Activated T-cell treated with anti-CD3 and anti-CD28 coated beads for 1 hour (primary cell): ENCODE measurements around the gene PHOSPHO1.
A peak's percentile ranks its signal among the peaks of the same experiment; 100 is the strongest.
"Not testable (repeated sequence)": the region's sequence is repeated elsewhere in the genome, so short reads cannot be mapped to it uniquely, and the experiment has no call there.

ENCODE experiments used
- DNase-seq: peaks from one replicate; pipeline ENCODE4 v3.0.0-alpha.2; 2020; ENCODE audit warnings: low read depth

Gene PHOSPHO1, protein sequence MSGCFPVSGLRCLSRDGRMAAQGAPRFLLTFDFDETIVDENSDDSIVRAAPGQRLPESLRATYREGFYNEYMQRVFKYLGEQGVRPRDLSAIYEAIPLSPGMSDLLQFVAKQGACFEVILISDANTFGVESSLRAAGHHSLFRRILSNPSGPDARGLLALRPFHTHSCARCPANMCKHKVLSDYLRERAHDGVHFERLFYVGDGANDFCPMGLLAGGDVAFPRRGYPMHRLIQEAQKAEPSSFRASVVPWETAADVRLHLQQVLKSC

GRCh38 chr17:49230636-49231562 lies at the start of gene PHOSPHO1:
PHOSPHO1 (minus strand) TSS chr17:49230787; CDS start chr17:49226691, 4,096 bp downstream.
- peak; percentile 79 for DNase-seq

- DNase-seq, result no peak
Observed at GRCh38 chr17:49280061-49280460, 49.5 kb upstream of the PHOSPHO1 start.

DNA sequence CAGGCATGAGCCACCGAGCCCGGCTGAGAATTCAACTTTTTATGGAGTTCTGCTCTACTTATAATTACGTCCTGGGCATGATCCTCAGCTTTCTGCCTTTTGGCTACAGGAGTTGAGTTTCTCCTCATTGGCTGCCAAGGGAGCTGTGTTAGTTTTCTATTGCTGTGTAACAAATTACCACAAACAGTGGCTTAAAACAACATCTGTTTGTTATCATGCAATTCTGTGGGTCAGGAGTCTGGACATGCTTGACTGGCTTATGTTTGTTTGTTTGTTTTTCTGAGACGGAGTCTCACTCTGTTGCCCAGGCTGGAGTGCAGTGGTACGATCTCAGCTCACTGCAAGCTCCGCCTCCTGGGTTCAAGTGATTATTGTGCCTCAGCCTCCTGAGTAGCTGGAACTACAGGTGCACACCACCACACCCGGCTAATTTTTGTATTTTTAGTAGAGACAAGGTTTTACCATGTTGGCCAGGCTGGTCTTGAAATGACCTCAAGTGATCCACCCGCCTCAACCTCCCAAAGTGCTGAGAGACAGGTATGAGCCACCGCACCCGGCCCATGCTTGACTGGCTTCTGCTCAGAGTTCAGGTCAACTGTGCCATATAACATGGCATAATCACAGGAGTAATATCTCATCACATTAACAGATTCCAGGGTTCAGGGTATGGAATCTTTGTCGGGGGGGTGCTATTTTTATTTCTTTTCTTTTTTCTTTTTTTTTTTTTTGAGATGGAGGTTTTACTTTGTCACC lies 48.9 kb upstream of the PHOSPHO1 start:
- DNase-seq, result not testable (repeated sequence)

DNA sequence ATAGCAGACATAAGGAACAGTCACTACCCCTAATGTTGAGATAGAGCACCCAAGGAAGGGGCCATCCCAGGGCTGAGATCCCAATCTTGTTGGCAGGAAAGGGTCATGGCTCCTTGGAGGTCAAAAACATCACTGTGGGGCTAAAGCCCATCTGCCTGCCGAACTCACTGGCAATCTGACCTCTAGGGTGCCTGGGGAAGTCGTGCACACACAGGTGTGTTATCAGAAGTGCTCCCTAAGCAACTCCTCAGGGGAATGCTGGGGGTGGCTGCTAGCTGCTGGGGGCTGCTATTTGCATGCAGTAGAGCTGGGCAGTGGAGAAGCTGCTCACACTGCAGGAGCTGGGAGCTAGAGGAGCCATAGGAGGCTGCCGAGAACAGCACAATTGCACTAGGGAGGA lies 47.5 kb upstream of the PHOSPHO1 start:
- DNase-seq, result no peak

GRCh38 chr17:49277638-49278037 lies 47.1 kb upstream of the PHOSPHO1 start:
- DNase-seq, result no peak

GRCh38 chr17:49275981-49276380 lies 45.4 kb upstream of the PHOSPHO1 start:
- DNase-seq, result not testable (repeated sequence)

- DNase-seq, result no peak
Observed at GRCh38 chr17:49269356-49269755, 38.8 kb upstream of the PHOSPHO1 start.

DNA sequence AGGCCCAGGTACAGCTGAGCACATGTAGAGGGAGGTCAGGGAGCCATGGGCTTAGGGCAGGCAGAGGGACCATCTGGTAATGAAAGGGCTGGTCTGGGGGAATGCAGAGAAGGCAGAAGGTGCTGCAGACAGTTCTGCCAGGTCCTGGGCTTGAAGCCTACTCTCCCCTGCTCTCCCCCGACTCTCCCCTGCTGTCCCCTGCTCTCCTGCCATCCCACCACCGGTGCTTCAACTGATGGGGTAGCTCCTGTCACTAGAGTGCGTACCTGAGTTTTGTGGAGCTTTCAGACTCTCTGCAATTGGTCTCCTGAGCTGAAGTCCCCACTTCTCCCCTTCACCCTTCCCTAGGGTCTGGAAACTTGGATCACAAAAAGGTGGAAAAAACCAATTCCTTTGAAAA lies 37.3 kb upstream of the PHOSPHO1 start:
- no peak for DNase-seq

DNA sequence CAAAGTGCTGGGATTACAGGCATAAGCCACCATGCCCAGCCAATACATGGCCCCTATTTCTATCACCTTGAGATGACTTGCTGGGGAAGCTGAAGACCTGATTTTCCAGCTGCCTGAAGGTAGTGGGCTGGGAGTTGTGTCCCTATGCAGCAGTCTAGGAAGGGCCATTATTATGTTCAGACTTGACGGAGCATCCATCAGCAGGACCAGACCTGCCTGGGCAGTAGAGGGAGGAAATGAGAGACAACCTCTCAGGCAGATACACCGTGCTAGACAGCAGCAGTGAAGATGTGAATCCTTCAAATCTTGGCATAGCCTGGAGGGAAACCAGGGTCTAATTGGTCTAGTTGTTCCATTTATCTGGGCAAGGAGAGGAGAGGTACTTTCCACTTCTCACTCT lies 35.6 kb upstream of the PHOSPHO1 start:
- DNase-seq, result no peak

- DNase-seq, result not testable (repeated sequence)
Observed at GRCh38 chr17:49261540-49261939, 31.0 kb upstream of the PHOSPHO1 start.

DNA sequence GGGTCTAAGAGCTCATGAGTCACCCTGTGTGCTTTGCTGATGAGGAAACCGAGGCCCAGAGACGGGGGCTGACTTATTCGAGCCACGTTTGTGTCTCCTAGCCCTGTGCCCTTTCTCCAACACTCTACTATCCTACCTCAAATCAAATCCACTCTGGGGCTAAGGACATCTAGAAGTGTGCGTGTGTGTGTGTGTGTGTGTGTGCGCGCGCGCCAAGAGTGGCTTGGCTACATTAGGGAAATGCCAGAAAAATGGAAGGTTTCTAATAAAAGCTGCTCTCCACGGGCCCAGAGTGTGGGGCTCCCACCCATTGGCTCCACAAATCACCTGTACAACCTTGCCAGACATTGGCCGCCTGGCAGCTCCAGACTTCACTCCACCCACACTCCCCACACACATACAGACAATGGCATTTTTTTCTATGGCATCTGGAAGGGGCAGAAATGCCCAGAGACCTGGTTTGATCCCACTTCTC lies 30.3 kb upstream of the PHOSPHO1 start:
- DNase-seq, result no peak

GRCh38 chr17:49260011-49260816 lies 29.6 kb upstream of the PHOSPHO1 start:
- DNase-seq, result peak; percentile 20

DNA sequence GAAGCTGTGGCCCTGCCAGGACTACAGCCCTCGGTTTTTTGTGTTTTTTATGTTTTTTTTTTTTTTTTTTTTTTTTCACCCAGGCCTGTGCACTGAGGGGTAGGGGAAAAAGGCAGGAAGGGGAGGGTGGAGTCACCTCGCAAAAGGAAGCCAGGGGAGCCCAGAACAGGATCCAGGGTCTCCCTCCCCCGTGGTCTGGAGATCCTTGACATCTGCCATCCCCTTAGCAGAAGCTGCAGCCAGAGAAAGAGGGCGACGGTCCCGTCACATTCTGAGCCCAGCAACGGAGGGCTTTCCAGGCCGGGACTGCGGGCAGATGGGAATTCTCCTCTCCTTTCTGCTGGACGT lies 29.1 kb upstream of the PHOSPHO1 start:
- DNase-seq, result no peak

DNA sequence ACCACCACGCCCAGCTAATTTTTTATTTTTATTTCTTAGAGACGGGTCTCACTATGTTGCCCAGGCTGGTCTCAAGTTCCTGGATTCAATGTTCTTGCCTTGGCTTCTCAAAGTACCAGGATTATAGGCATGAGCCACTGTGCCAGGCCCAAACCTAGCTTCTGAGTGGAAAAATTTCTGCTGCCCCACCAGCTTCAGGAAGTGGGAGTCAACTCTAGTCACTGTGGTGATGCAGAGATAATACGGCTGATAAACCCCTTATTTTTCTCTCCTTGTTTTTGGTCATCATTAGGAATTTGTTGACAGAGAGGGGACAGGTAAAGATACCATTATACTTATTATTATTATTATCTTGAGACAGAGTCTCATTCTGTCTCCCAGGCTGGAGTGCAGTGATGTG lies 27.8 kb upstream of the PHOSPHO1 start:
- DNase-seq, result no peak

DNA sequence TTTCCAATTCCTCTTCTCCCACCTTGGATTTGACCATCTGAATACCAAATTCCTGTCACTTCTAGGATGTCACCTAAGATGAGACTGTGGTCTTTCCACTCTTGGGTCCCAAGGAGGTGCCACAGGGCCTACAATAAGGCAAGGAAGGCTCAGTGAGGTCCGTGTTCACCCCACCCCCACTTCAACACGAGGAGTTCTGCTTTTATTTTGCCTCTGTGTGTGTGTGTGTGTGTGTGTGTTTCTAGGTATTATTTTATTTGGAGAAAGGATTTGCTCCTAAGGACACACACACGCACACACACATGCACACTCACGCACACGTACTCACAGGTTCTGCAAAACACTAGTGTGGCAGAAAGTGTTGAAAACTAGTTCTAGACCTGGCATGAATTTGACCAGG lies 24.5 kb upstream of the PHOSPHO1 start:
- no peak for DNase-seq

- no peak for DNase-seq
Observed at GRCh38 chr17:49254066-49254465, 23.5 kb upstream of the PHOSPHO1 start.

GRCh38 chr17:49252148-49252695 lies 21.6 kb upstream of the PHOSPHO1 start:
- DNase-seq, result no peak

DNA sequence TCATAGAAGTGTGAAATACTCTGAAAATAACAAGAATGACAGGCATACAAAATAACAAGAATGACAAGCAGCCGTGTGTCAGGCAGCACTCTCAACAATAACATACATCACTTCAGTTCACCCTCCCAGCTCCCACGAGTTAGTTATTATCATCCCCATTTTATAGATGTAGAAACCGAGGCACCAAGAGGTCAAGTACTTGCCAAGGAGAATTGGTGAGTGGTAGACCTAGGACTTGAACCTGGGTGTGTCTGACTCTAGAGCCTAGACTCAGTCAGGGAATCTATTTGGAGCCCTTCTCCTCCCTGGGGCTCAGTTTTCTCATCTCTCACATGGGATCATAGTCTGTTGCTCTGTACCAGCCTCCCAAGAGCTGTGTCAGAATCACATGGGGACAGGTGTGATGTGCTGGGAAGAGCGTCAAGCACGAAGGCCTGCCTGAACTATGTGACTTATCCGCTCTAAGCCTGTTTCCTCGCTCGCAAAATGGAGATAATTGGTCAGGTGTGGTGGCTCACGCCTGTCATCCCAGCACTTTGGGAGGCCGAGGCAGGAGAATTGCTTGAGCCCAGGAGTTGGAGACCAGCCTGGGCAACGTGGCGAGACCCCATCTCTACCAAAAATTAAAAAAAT lies 19.4 kb upstream of the PHOSPHO1 start:
- DNase-seq, result no peak

GRCh38 chr17:49249292-49249794 lies 18.8 kb upstream of the PHOSPHO1 start:
- DNase-seq, result no peak

- no peak for DNase-seq
Observed at GRCh38 chr17:49247944-49248343, 17.4 kb upstream of the PHOSPHO1 start.

DNA sequence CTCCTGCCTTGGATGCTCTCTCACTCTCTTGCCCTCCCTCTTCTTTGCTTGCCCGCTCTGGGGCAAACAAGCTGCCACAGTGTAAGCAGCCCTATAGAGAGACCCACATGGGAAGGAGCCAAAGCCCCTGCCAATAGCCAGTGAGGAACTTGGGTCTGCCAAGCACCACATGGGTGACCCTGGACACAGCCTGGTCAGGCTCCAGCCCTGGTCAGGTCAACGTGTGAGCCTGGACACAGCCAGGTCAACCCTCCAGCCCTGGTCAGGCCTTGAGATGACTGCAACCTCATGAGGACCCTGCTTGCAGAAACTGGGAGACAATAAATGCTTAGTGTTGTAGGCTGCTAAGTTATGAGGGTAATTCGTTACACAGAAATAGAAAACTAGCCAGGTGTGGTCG lies 14.3 kb upstream of the PHOSPHO1 start:
- no peak for DNase-seq
